ENCODE results near the gene ASB6.

DNA sequence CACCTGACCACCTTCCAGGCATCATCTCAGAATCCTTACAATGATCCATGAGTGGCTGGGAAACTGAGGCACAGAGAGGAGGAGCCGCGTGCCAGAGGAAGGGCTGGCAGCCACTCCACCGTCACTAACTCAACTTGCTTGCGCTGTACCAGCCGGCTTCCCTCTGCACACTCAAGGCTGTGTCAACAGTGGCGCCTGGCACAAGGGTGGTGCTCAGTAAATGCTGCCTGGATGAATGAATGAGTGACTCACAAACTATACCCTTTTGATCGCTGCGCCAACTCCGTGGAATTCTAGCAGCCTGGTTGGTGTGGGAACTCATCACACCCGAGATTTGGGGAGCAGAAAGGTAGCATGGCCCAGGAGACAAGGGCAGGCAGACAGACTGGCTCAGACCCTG is 45.4 kb upstream of the ASB6 start:
- TF ChIP-seq, protein P1, sequence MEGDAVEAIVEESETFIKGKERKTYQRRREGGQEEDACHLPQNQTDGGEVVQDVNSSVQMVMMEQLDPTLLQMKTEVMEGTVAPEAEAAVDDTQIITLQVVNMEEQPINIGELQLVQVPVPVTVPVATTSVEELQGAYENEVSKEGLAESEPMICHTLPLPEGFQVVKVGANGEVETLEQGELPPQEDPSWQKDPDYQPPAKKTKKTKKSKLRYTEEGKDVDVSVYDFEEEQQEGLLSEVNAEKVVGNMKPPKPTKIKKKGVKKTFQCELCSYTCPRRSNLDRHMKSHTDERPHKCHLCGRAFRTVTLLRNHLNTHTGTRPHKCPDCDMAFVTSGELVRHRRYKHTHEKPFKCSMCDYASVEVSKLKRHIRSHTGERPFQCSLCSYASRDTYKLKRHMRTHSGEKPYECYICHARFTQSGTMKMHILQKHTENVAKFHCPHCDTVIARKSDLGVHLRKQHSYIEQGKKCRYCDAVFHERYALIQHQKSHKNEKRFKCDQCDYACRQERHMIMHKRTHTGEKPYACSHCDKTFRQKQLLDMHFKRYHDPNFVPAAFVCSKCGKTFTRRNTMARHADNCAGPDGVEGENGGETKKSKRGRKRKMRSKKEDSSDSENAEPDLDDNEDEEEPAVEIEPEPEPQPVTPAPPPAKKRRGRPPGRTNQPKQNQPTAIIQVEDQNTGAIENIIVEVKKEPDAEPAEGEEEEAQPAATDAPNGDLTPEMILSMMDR (conservative IDR thresholded peaks at IDR 0.05; ENCODE audit: low read length) = no peak
- TF ChIP-seq EZH2phosphoT487 (IDR thresholded peaks at IDR 0.05; ENCODE audit: borderline replicate concordance) = no peak

Measured in Loucy (cell line).